GM12891 (cell line): ENCODE results near the gene GALNT9.

Source experiments
- DNase-seq: peaks from one replicate; pipeline ENCODE4 v3.0.0; 2011; ENCODE audit warnings: low spot score; ENCODE audit not compliant: insufficient read length
- FAIRE-seq: peaks from 2 replicates; lab custom pipeline; 2011; peaks lifted over from hg19 to GRCh38; lab: Jason Lieb, UNC
- PAX5 ChIP-seq: IDR thresholded peaks from 2 replicates; pipeline ENCODE4 v1.6.1; 2011; ENCODE audit warnings: low read length, moderate library complexity, mild to moderate bottlenecking; ENCODE audit not compliant: insufficient read depth, severe bottlenecking
- POLR2A ChIP-seq: IDR thresholded peaks from 2 replicates; pipeline ENCODE4 v1.6.1; 2011; ENCODE audit warnings: low read depth, low read length, control low read depth
- POLR2AphosphoS5 ChIP-seq: IDR thresholded peaks from 2 replicates; pipeline ENCODE4 v1.6.1; 2011; ENCODE audit warnings: low read depth, low read length, control low read depth
- POU2F2 ChIP-seq: IDR thresholded peaks from 2 replicates; pipeline ENCODE4 v1.6.1; 2011; ENCODE audit warnings: low read depth, mild to moderate bottlenecking, control low read depth, low read length, moderate library complexity
- SPI1 ChIP-seq: IDR thresholded peaks from 2 replicates; pipeline ENCODE4 v1.6.1; 2011; ENCODE audit warnings: low read depth, low read length, control low read depth
- TAF1 ChIP-seq: IDR thresholded peaks from 2 replicates; pipeline ENCODE4 v1.6.1; 2011; ENCODE audit warnings: low read depth, low read length, control low read depth

Gene GALNT9

DNA sequence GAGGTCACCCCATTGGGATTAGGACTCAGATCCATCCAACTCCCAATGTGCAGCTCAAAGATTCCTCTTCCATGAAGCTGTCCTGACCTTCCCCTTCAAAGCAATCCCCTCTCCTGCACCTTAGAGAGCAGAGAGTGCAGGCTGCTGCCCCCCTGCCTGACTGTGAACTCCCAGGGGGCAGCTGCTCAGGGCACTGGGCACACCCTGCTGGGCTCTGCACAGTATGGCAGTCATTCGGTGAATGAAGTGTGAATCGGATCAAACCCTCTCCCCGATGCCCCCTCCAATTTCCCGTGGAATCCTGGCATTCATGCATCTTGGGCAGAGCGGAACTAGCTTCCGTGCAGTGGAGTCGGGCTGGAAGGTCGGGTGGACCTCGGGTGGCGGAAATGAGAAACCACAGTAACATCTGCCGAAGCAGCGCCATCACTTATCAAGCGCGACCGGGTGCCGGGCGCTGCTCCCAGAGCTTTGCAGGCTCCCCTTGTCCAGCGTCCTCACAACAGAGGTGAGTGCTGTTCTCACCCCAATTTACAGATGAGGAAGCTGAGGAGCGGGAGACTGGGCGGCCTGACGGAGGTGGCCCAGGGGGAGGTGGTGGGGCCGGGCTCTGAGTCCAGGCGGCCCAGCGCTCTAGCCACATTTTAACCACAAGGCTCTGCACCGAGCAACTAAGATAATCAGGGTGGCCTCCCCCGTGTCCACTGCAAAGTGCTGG lies 14.7 kb downstream of the GALNT9 start:
- DNase-seq: no peak
- FAIRE-seq: no peak
- TF ChIP-seq TAF1 (no peak), POU2F2 (no peak), POLR2AphosphoS5 (no peak), SPI1 (no peak), PAX5 (no peak), POLR2A (no peak)

GRCh38 chr12:132314035-132314434 lies 15.4 kb downstream of the GALNT9 start:
- DNase-seq (no peak), FAIRE-seq (no peak)
- TF ChIP-seq POLR2A: no peak
- TF ChIP-seq POU2F2: no peak
- no peak for TF ChIP-seq POLR2AphosphoS5
- TF ChIP-seq PAX5: no peak
- TF ChIP-seq TAF1: no peak
- no peak for TF ChIP-seq SPI1

GRCh38 chr12:132313182-132313581 lies 16.2 kb downstream of the GALNT9 start:
- FAIRE-seq (no peak), DNase-seq (no peak)
- TF ChIP-seq SPI1 (no peak), POU2F2 (no peak), POLR2AphosphoS5 (no peak), TAF1 (no peak)

DNA sequence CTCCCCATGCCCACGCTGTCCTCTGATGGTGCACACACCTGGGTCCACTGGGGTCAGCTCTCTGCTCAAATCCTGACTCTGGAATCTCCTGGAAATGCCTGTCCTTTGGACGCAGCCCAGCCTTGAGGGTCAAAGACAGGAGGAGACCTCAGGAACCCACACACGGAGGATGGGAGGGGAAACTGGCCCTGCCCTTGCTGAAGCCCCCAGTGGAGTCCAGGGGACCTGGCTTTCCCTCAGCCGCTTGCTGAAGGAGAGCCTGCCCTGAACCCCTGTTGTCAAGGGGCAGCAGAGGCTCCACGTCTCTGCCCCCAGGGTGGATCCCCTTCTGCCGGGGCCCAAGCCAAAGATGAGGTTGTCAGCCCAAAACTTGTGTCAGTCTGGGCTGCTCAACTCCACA lies 16.9 kb downstream of the GALNT9 start:
- DNase-seq: no peak
- FAIRE-seq: no peak
- TF ChIP-seq POLR2A (no peak), TAF1 (no peak), SPI1 (no peak)

DNA sequence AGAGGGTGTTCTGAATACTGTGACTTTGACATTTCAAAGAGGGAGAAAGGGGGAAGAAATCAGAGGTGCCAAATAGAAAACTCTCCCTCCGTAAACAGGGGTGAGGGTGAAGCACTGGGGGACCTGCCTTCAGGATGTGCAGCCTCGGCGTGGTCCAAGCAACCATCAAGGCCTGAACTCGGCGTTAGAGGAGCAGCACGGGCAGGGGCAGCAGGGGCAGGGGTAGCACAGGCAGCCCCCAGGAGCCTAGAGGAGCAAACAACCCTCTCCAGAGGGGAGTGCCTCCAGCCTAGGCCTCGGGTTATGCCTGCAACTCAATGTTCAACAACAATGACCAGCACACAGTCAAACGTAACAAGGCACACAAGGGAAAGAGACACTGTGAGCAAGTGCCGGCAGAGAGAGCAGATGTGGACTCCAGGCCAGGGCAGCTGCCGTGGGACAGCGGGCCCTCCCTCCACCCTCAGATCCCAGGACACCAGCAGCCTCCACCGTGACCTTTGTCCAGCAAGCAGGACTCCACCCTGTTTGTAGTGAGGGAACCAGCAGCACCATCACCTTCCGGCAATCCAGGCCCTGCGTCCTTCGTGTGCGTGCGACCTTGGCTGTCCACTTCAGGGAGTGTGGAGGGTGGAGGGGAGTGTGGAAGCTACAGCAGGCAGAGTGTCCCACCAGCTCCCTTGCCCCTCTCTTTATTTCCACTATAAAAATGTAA lies 18.0 kb downstream of the GALNT9 start:
- TF ChIP-seq POLR2A (no peak), TAF1 (no peak), SPI1 (no peak), POLR2AphosphoS5 (no peak)
- DNase-seq (no peak), FAIRE-seq (no peak)

DNA sequence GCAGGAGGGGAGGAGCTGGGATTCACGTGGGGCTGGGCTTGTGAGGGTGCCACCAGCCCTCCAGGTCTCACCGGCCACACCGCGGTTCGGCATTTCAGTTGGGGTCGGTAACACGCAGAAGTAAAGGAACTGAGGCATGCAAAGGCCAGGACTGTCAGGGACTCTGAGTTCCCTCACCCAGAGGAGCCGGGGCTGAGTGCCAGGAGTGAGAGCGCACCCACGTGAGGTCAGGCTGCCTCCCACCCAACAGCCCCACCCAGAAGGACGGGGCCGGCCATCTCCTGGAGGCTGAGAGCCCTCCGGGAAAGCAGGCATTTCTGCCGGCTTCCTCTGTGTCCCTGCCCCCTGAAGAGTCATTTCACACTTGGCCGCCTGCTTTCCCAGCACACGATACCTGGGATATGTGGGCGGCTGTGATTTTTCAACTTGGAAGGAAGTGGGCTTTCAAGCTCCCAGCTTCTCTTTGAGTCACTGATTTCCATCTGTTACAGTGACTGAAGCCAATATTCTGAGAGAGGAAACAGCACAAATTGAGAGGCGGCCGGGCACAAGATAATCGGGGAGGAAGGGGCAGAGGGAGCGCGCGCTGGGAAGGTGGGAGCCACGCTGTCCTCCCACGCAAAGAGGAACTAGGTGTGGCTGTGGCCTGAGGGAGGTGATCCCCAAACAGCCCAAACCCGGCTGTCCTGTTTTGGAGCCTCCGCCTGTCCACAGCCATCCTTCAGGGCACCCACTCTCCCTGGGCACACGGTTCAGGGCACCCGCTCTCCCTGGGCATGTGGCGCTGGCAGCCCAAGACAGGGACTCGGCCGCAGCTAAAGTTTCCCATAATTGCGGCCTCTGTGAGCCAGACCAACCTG lies 19.0 kb downstream of the GALNT9 start:
- DNase-seq: no peak
- FAIRE-seq: no peak
- no peak for TF ChIP-seq POLR2A
- TF ChIP-seq PAX5: no peak

DNA sequence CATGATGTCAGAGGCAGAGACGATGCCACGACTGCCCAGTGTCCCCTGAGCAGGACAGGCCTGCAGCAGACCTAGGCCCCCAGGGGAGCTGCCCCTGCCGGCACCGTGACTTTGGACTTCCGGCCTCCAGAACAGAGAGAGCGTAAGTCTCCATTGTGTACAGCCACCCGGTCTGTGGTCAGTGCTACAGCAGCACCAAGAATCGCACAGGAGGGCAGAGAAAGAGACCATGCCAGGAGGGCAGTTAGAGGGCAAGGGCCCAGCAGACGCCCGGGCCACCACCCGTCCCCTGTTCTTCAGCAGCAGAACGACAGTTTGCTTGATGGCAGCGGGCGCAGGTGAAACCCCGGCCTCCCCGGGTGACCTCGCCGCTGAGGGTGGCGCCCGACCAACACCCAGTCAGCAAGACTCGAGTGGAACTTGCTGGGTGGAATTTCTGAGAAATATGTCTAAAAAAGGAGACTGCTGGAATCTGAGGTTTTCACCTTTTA lies 19.7 kb downstream of the GALNT9 start:
- FAIRE-seq: no peak
- TF ChIP-seq SPI1 (no peak), POLR2AphosphoS5 (no peak), TAF1 (no peak), POU2F2 (no peak), PAX5 (no peak), POLR2A (no peak)

GRCh38 chr12:132308853-132309595 lies 20.4 kb downstream of the GALNT9 start:
- TF ChIP-seq POLR2AphosphoS5 (no peak), SPI1 (no peak), POU2F2 (no peak), PAX5 (no peak), POLR2A (no peak), TAF1 (no peak)
- DNase-seq (no peak), FAIRE-seq (no peak)

More for the DNA sequence above, 19.7 kb downstream of the GALNT9 start:
- DNase-seq: no peak

DNA sequence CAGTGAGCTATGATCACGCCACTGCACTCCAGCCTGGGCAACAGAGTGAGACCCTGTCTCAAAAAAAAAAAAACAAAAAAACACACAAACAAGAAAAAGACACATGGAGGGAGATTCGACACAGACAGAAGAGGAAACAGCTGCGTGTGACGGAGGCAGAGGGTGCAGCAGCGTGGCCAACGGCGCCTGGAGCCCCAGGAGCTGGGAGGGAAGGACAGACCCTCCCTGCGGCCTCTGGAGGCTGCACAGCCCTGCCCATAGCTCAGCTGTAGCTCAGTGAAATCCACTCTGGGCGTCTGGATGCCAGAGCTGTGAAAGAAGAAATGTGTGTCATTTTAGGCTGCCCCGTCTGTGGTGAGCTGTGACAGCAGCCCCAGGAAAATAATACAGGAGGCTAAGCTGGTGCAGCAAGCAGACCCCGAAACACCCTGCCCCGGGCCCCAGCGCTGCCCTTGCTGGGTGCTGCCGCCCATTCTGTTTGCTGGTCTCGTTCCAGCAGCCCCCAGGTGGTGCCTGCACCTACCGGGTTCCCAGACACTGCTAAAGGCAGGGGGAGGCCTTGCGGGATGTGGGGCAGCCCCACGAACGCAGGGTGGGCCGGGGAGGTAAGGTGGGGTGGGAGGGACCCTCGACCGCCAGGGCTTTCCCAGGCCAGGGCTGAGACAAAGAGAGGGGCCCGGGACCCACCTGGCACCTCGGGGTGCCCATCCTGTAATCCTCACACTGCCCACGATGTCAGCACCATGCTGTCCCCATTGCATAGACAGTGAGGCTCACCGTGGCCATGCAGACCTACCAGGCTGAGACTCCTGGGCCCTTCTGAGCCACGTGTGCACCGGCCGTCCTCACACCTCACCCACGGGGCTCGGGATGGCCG lies 21.2 kb downstream of the GALNT9 start:
- FAIRE-seq (no peak), DNase-seq (no peak)
- TF ChIP-seq POLR2A (no peak), SPI1 (no peak), TAF1 (no peak), POU2F2 (no peak), PAX5 (no peak), POLR2AphosphoS5 (no peak)
